HG03196 (cell line): ENCODE measurements around the gene IL23R.
"Not testable (repeated sequence)": the region's sequence is repeated elsewhere in the genome, so short reads cannot be mapped to it uniquely, and the experiment has no call there.

Experiments
- ATAC-seq: cut with Tn5 transposase; IDR thresholded peaks from one replicate; pipeline ENCODE4 v1.9.1; 2021; ENCODE audit not compliant: unreplicated experiment

Gene IL23R

GRCh38 chr1:67191668-67192520, 25.6 kb downstream of the IL23R start:
- no peak for ATAC-seq

GRCh38 chr1:67192902-67193301, 26.6 kb downstream of the IL23R start:
- no peak for ATAC-seq

DNA sequence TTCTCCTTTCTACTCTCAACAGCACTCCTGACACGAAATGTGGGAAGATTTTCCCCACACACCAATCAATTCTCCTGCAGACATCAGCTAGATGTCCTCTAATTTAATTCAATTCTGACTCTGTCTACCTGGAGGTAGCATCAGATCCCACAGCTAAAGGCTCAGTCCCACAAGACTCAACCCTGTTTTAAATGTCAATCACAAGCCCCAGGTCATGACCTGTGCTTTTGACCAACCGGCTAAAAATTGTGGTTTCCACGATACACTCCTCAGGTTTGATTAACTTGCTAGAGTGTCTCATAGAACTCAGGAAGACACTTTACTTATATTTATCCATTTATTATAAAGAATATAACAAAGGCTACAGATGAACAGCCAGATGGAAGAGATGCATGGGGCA, 27.4 kb downstream of the IL23R start:
- ATAC-seq = no peak

GRCh38 chr1:67194209-67194863, 28.1 kb downstream of the IL23R start:
- ATAC-seq = peak; percentile 65

- ATAC-seq = no peak
Observed at GRCh38 chr1:67200755-67201154, 34.5 kb downstream of the IL23R start.

GRCh38 chr1:67201891-67202290, 35.6 kb downstream of the IL23R start:
- no peak for ATAC-seq

- ATAC-seq = no peak
Observed at GRCh38 chr1:67204298-67204980, 38.2 kb downstream of the IL23R start.

- not testable (repeated sequence) for ATAC-seq
Observed at GRCh38 chr1:67207398-67207797, 41.1 kb downstream of the IL23R start.

DNA sequence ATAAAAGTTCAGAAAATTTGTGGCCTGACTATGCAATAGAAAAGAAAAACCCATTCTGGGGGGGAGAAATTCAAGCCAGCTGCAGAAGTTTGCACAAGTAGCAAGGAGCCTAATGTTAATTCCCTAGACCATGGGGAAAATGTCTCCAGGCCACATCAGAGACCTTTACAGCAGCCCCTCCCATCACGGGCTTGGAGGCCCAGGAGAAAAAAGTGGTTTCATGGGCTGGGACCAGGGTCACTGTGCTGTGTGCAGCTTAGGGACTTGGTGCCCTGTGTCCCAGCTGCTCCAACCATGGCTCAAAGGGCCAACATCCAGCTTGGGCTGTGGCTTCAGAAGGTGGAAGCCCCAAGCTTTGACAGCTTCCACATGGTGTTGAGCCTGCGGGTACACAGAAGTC, 42.0 kb downstream of the IL23R start:
- no peak for ATAC-seq

GRCh38 chr1:67209521-67209920, 43.3 kb downstream of the IL23R start:
- ATAC-seq = no peak

- no peak for ATAC-seq
Observed at GRCh38 chr1:67211589-67212563, 45.6 kb downstream of the IL23R start.

DNA sequence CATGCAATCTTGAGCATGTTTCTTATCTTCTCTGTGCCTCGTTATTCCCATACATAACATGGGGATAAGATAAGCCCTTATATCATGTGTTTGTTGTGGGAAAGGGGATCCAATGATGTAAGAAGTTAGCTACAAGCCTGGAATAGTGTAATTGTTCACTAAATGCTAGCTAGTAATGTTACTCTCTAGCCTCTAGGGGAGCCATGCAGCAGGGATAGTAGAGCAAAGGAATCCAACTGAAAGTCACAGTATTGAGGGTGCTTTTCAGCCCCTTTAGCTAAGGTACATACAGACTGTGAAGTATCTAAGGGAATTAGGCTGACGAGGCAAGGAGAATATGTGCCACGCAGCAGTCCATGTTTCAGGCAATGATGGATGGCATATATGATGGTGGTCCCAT, 46.9 kb downstream of the IL23R start:
- ATAC-seq = no peak

DNA sequence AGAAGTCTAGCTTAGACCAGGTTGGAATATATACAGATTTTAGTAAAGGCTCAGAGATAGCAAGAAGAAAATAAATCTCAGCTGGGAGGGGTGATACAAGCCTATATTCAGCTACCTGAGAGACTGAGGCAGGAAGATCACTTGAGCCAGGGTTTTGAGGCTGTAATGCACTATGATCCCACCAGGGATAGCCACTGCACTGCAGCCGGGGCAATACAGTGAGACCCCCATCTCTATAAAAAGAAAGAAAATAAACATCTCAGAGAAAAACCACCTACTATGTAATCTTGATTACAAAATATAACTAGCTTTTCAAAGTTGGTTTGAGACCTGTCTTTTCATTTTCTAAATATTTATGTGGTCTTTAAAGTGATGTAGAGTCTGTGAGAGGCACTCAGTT, 47.7 kb downstream of the IL23R start:
- no peak for ATAC-seq

GRCh38 chr1:67214420-67215174, 48.3 kb downstream of the IL23R start:
- ATAC-seq = peak; percentile 73

DNA sequence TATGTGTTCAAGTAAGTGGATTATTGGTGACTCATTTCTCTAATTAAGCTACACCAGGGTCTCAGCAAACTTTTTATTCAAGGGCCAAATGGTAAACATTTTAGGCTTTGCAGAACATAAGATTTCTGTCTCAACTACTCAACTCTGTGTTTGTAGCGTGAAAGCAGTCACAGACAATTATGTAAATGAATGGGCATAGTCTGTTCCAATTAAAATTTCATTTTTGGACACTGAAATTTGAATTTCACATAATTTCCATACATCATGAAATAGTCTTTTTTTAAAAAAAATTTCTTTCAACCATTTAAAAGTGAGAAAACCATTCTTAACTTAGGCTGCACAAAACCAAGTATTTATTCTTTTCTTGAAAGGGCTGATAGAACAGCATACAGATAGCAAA, 50.1 kb downstream of the IL23R start:
- no peak for ATAC-seq

- no peak for ATAC-seq
Observed at GRCh38 chr1:67217417-67217816, 51.2 kb downstream of the IL23R start.

DNA sequence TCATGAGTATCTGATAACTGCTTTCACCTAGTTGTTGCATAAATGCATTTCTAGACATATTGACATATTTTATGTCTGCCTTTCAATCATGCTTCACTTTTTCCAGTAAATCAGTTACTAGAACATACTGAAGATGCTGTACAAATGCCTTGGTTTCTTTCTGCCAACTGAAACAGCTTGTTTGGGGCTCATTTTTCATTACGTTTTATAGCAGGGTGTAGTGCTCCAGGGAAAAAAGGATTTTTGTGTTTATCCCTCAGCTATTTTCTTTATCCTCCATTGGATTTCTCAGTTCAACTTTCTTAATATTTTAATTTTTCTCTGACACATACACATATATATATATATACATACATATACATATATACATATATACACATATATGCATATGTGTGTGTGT, 51.7 kb downstream of the IL23R start:
- ATAC-seq = no peak

DNA sequence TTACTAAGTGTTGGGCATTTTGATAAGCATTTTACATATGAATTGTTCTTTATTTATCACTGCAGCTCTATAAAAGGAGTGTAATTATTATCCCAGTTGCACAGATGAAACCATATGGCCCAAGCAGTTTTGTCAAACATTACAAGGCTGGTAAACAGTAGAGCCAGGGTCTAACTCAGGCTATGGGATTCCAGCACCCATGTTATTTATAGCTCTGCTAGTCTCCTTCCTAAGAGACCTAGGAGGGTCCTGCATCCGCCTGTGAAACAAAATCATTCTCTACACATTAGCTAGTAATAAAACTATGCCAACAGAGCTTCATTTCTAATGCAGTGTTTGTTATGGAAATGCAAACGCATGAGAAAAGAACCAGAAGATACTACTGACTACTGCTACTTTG, 58.6 kb downstream of the IL23R start:
- ATAC-seq = no peak

DNA sequence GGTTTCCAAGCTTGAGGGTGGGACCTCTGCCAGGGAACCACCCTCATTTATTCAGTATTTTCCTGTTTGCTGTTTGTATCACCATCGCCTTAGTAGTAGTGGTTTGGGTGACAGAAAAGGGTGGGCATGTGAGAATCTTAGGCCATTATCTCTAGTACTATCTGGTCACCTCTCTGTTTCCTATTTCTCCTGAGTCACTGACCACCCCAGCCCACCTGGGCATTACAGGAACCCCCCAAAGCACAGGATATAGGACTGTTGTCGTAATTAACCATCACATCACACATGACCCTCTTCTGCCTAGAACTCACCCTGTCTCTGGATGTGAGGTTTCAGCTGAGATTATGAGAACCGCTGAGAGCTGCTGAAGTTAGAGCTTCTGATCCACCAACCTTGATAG, 60.4 kb downstream of the IL23R start:
- ATAC-seq = no peak

DNA sequence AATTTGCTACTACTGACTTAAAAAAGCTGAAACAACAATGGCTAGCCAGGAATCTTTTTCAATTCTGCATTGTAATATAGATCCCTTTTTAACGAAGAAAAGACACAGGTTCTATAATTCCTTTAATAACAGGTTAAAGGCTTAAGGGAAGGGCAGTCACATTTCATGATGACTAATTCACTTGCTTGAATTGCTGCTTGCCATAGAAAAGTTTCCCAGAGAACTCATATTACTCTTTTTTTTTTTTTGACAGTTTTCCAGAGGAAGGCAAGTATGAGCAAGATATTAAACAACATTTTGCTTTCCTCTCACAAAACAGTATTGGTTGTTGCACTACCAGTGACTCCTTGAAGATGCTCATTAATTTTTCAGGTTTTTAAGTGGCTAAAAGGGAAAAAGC, 60.9 kb downstream of the IL23R start:
- ATAC-seq = no peak
